Measurements from ENCODE around the gene NEUROD4.

The NEUROD4 gene

GRCh38 chr12:55058082-55058481 lies 38.3 kb downstream of the NEUROD4 start:
- DNase-seq (ENCODE audit: low read depth in 1 of 2, low spot score in 1 of 2): no peak

- no peak for DNase-seq (ENCODE audit: low read depth in 1 of 2, low spot score in 1 of 2)
Measured at GRCh38 chr12:55058776-55059175, 39.0 kb downstream of the NEUROD4 start.

- DNase-seq (ENCODE audit: low read depth in 1 of 2, low spot score in 1 of 2): peak in 1 of 2 donors; percentile 17
Measured at GRCh38 chr12:55060470-55060869, 40.7 kb downstream of the NEUROD4 start.

- DNase-seq (ENCODE audit: low read depth in 1 of 2, low spot score in 1 of 2): no peak
Measured at GRCh38 chr12:55061024-55061423, 41.2 kb downstream of the NEUROD4 start.

GRCh38 chr12:55063291-55063690 lies 43.5 kb downstream of the NEUROD4 start:
- no peak for DNase-seq (ENCODE audit: low read depth in 1 of 2, low spot score in 1 of 2)

- DNase-seq (ENCODE audit: low read depth in 1 of 2, low spot score in 1 of 2): no peak
Measured at GRCh38 chr12:55065535-55065934, 45.8 kb downstream of the NEUROD4 start.

GRCh38 chr12:55067701-55068100 lies 47.9 kb downstream of the NEUROD4 start:
- DNase-seq (ENCODE audit: low read depth in 1 of 2, low spot score in 1 of 2): no peak

GRCh38 chr12:55068416-55069010 lies 48.7 kb downstream of the NEUROD4 start:
- peak in 1 of 2 donors; percentile 38 for DNase-seq (ENCODE audit: low read depth in 1 of 2, low spot score in 1 of 2)

GRCh38 chr12:55072083-55072482 lies 52.3 kb downstream of the NEUROD4 start:
- DNase-seq (ENCODE audit: low read depth in 1 of 2, low spot score in 1 of 2): peak; percentile 48 to 76

- peak; percentile 50 to 68 for DNase-seq (ENCODE audit: low read depth in 1 of 2, low spot score in 1 of 2)
Measured at GRCh38 chr12:55073043-55074022, 53.6 kb downstream of the NEUROD4 start.

- DNase-seq (ENCODE audit: low read depth in 1 of 2, low spot score in 1 of 2): no peak
Measured at GRCh38 chr12:55074806-55075205, 55.0 kb downstream of the NEUROD4 start.
